ENCODE data around the gene SLC6A18. TPM values are rescaled to one million over a fixed set of nuclear protein-coding genes. Genes with fewer than 3 reads are reported as not detected.

The SLC6A18 gene
- total and polyA plus RNA-seq, 12 donors: not detected

DNA sequence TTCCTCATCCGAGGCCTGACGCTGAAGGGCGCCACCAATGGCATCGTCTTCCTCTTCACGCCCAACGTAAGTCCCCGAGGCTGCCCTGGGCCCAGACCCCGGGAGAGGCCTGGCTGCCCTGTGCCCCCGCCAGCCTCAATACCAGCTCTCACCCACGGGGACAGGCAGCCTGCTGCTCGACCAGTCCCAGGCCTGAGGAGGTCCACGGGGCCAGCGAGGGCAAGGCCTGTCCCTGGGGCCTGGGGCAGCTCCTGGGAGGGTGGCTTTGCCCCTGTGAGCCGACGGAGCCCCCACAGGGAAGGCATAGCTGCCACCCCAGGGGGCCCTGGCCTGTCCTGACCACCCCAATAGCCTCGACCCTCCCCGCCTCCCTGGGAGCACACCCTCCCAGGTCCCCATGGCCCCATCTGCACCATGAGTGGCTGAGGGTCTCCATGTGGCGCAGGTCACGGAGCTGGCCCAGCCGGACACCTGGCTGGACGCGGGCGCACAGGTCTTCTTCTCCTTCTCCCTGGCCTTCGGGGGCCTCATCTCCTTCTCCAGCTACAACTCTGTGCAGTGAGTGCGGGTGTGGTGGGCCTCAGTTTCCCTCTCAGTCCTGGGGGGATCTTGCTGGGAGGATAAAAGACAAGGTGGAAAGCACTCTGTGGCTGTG is 11.5 kb upstream of the SLC6A18 start:
- TF ChIP-seq, protein P1, sequence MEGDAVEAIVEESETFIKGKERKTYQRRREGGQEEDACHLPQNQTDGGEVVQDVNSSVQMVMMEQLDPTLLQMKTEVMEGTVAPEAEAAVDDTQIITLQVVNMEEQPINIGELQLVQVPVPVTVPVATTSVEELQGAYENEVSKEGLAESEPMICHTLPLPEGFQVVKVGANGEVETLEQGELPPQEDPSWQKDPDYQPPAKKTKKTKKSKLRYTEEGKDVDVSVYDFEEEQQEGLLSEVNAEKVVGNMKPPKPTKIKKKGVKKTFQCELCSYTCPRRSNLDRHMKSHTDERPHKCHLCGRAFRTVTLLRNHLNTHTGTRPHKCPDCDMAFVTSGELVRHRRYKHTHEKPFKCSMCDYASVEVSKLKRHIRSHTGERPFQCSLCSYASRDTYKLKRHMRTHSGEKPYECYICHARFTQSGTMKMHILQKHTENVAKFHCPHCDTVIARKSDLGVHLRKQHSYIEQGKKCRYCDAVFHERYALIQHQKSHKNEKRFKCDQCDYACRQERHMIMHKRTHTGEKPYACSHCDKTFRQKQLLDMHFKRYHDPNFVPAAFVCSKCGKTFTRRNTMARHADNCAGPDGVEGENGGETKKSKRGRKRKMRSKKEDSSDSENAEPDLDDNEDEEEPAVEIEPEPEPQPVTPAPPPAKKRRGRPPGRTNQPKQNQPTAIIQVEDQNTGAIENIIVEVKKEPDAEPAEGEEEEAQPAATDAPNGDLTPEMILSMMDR (IDR thresholded peaks at IDR 0.05): no peak
- ATAC-seq: no peak
- 87 to 88% methylated on average over 25 of the region's 25 CpGs for WGBS, 2 donors
- H3K4me1 ChIP-seq: no peaks in the 10 kb centered on the region
- H3K4me3 ChIP-seq: no peak overlapping the region
- peaks cover 0 to 30% (median 0%) of the 10 kb centered on the region in 7 donors for H3K27me3 ChIP-seq
- peak in 1 of 2 donors; percentile 3 for DNase-seq
- peaks cover 0 to 10% (median 0%) of the 10 kb centered on the region in 11 donors for H3K9me3 ChIP-seq
- H3K27ac ChIP-seq: no peak overlapping the region
- no peaks in the 10 kb centered on the region for H3K36me3 ChIP-seq
- intact Hi-C loops (cut with DNase I): no loop called here

GRCh38 chr5:1214163-1214935 is 10.8 kb upstream of the SLC6A18 start:
- H3K9me3 ChIP-seq: peaks cover 0 to 10% (median 0%) of the 10 kb centered on the region in 11 donors
- H3K27me3 ChIP-seq: peaks cover 0 to 23% (median 0%) of the 10 kb centered on the region in 7 donors
- ATAC-seq: no peak

DNA sequence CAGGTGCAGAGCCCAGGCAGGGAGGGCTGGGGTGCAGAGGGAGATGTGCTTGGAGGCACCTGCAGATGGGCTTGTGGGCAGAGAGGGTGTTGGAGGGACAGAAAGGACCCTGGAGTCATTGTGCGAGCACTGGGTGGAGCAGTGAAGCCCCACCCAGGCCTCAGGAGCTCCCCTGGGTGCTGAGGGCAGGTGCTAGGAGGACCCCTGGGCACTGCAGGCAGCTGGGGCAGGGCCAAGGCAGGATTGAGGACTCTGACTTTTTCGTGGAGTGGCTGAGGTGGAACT is 10.3 kb upstream of the SLC6A18 start:
- Histone ChIP-seq H3K4me3 (no peak overlapping the region), H3K27me3 (peaks cover 0 to 23% (median 0%) of the 10 kb centered on the region in 7 donors), H3K4me1 (no peaks in the 10 kb centered on the region), H3K9me3 (peaks cover 0 to 10% (median 0%) of the 10 kb centered on the region in 11 donors), H3K27ac (no peak overlapping the region), H3K36me3 (no peaks in the 10 kb centered on the region)
- TF ChIP-seq, protein P1 (IDR thresholded peaks at IDR 0.05): no peak
- 66 to 76% methylated on average over 2 of the region's 2 CpGs for WGBS, 2 donors
- intact Hi-C loops (cut with DNase I): no loop called here
- DNase-seq: no peak
- ATAC-seq: no peak

More at GRCh38 chr5:1214163-1214935, 10.8 kb upstream of the SLC6A18 start:
- TF ChIP-seq, protein P1 (IDR thresholded peaks at IDR 0.05): no peak
- no peaks in the 10 kb centered on the region for H3K4me1 ChIP-seq
- WGBS, 2 donors: 70 to 73% methylated on average over 22 of the region's 22 CpGs
- no peaks in the 10 kb centered on the region for H3K36me3 ChIP-seq
- no peak overlapping the region for H3K27ac ChIP-seq
- DNase-seq: peak in 1 of 2 donors; percentile 2
- intact Hi-C loops (cut with DNase I): no loop called here
- H3K4me3 ChIP-seq: no peak overlapping the region

GRCh38 chr5:1215320-1216096 is 9.7 kb upstream of the SLC6A18 start:
- Histone ChIP-seq H3K27me3 (peaks cover 0 to 19% (median 0%) of the 10 kb centered on the region in 7 donors), H3K9me3 (peaks cover 0 to 10% (median 0%) of the 10 kb centered on the region in 11 donors), H3K4me3 (no peak overlapping the region), H3K36me3 (no peaks in the 10 kb centered on the region), H3K4me1 (no peaks in the 10 kb centered on the region), H3K27ac (no peak overlapping the region)
- 91 to 95% methylated on average over 23 of the region's 23 CpGs for WGBS, 2 donors
- no peak for ATAC-seq
- intact Hi-C loops (cut with DNase I): no loop called here
- DNase-seq: no peak
- TF ChIP-seq, protein P1 (IDR thresholded peaks at IDR 0.05): no peak

Data from heart right ventricle (tissue), 16 donors.